Panc1 (cell line): ENCODE data around the gene TMCO4. TPM values are rescaled to one million over a fixed set of nuclear protein-coding genes. Genes with fewer than 3 reads are reported as not detected.

Experiments used
- ATAC-seq: fragments of 200-7000 bp; cut with Tn5 transposase; 2 replicates; pipeline ENCODE4 v1.9.1; 2020; ENCODE audit warnings: mild to moderate bottlenecking, moderate library complexity
- BruUV-seq: library from RNA; stranded (reverse); fragments of 400-500 nt; replicated peaks from 2 replicates; lab custom pipeline; 2021; lab: Mats Ljungman, UMichigan
- CTCF ChIA-PET: fragments of 300-600 bp; sonication (Branson Sonifier 250); formaldehyde crosslinking; loops from one replicate; lab custom pipeline; 2022; ENCODE audit warnings: antibody characterized with exemption; lab: Charles Lee
- POLR2A ChIA-PET: fragments of 300-600 bp; sonication (Branson Sonifier 250); formaldehyde crosslinking; loops from one replicate; lab custom pipeline; 2022; ENCODE audit warnings: antibody characterized with exemption; lab: Charles Lee
- DNase-seq: peaks from one replicate; pipeline ENCODE4 v3.0.0-alpha.2; 2010; ENCODE audit warnings: low read depth, low spot score
- H3K27ac ChIP-seq: 2 replicates; pipeline ENCODE4 v1.5.1; 2011; ENCODE audit warnings: mild to moderate bottlenecking, low read length, inconsistent platforms
- H3K27me3 ChIP-seq: fragments of 200-500 bp; sonication (Bioruptor generic); 2 replicates; pipeline ENCODE4 v1.6.0; 2014; ENCODE audit warnings: low read length, inconsistent platforms; ENCODE audit not compliant: control insufficient read depth, insufficient read depth
- H3K36me3 ChIP-seq: fragments of 200-500 bp; sonication (Bioruptor generic); 2 replicates; pipeline ENCODE4 v1.5.1; 2014; ENCODE audit warnings: inconsistent platforms, mild to moderate bottlenecking, low read length, moderate library complexity; ENCODE audit not compliant: control insufficient read depth, insufficient read depth
- H3K4me1 ChIP-seq: 2 replicates; pipeline ENCODE4 v1.5.1; 2011; ENCODE audit warnings: inconsistent platforms, mild to moderate bottlenecking, low read length, moderate library complexity; ENCODE audit not compliant: control insufficient read depth, insufficient read depth
- H3K4me3 ChIP-seq, 2 experiments: 2 replicates each; pipeline ENCODE4 v1.5.1; 2011 to 2012; ENCODE audit warnings: low read depth in 2 of 2, low read length in 2 of 2, mild to moderate bottlenecking in 2 of 2, inconsistent platforms in 1 of 2, moderate library complexity in 1 of 2
- H3K9me3 ChIP-seq: fragments of 200-500 bp; sonication (Bioruptor generic); 2 replicates; pipeline ENCODE4 v1.5.1; 2014; ENCODE audit warnings: low read depth, mild to moderate bottlenecking, inconsistent platforms, low read length, moderate library complexity; ENCODE audit not compliant: control insufficient read depth, insufficient read depth
- POLR2AphosphoS5 ChIP-seq: IDR thresholded peaks from 2 replicates; pipeline ENCODE4 v1.6.1; 2012; ENCODE audit warnings: mild to moderate bottlenecking, low read depth, low read length, moderate library complexity
- SIN3A ChIP-seq: IDR thresholded peaks from 2 replicates; pipeline ENCODE4 v1.6.1; 2012; ENCODE audit warnings: low read depth, mild to moderate bottlenecking, low read length, moderate library complexity, borderline replicate concordance; ENCODE audit not compliant: insufficient read depth
- TCF7L2 ChIP-seq: IDR thresholded peaks from 2 replicates; pipeline ENCODE4 v1.6.1; 2011; ENCODE audit warnings: mild to moderate bottlenecking, low read depth, low read length, inconsistent platforms
- in situ Hi-C: cut with HindIII; loops from 2 replicates; pipeline ENCODE4 v1.10.0; 2016; ENCODE audit warnings: low sequenced_read_pairs, low pct_unique_long_range_greater_than_20kb
- intact Hi-C: fragments of 100-400 bp; cut with micrococcal nuclease; formaldehyde crosslinking; loops from one replicate; pipeline ENCODE4 v1.10.0; 2022; ENCODE audit not compliant: unreplicated experiment
- total RNA-seq: library from RNA; stranded (reverse); gene quantifications from one replicate; pipeline ENCODE4 v1.2.1, GENCODE V29; 2021; ENCODE audit not compliant: unreplicated experiment
- TF ChIP-seq, protein P1 (sequence below), 2 experiments: IDR thresholded peaks; 2 replicates each; pipeline ENCODE4 v1.6.1; 2011 to 2012; ENCODE audit warnings: low read depth in 2 of 2, control low read depth in 1 of 2, low read length in 1 of 2, mild to moderate bottlenecking in 1 of 2, moderate library complexity in 1 of 2; ENCODE audit not compliant: insufficient read depth in 1 of 2
- TF ChIP-seq, protein P2 (sequence below): fragments of 450-650 bp; IDR thresholded peaks from 2 replicates; pipeline ENCODE4 v1.5.1; 2017; ENCODE audit warnings: mild to moderate bottlenecking

Gene TMCO4
- total RNA-seq, 1 experiment from 2014 or later: 13.2 TPM

DNA sequence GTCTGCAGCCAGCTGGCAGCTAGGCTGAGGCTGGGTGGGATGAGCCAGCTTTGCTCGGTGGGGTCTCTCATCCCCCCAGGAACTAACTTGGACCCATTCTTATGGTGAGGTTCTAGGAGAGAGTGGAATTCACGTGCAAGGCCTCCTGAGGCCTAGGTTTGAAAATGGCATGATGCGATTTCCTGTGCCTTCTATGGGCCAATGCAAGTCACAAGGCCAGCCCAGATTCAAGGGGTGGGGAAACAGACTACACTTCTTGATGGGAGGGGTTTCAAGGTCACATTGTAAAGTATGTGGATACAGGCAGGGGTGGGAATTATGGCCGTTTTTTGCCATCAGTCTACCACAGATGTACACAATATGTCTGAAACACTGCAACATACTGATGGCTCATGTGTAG is 86.8 kb downstream of the TMCO4 start:
- no peaks in the 10 kb centered on the region for H3K27me3 ChIP-seq
- intact Hi-C loops: no loop called here
- H3K36me3 ChIP-seq: no peaks in the 10 kb centered on the region
- BruUV-seq: no TSS peak
- DNase-seq (no peak), ATAC-seq (no peak)
- H3K9me3 ChIP-seq: no peaks in the 10 kb centered on the region
- H3K4me1 ChIP-seq: no peaks in the 10 kb centered on the region
- ChIA-PET POLR2A (no interaction called here), CTCF (no interaction called here)
- in situ Hi-C loops: no loop called here
- no peak overlapping the region for H3K27ac ChIP-seq
- TF ChIP-seq, protein P1, sequence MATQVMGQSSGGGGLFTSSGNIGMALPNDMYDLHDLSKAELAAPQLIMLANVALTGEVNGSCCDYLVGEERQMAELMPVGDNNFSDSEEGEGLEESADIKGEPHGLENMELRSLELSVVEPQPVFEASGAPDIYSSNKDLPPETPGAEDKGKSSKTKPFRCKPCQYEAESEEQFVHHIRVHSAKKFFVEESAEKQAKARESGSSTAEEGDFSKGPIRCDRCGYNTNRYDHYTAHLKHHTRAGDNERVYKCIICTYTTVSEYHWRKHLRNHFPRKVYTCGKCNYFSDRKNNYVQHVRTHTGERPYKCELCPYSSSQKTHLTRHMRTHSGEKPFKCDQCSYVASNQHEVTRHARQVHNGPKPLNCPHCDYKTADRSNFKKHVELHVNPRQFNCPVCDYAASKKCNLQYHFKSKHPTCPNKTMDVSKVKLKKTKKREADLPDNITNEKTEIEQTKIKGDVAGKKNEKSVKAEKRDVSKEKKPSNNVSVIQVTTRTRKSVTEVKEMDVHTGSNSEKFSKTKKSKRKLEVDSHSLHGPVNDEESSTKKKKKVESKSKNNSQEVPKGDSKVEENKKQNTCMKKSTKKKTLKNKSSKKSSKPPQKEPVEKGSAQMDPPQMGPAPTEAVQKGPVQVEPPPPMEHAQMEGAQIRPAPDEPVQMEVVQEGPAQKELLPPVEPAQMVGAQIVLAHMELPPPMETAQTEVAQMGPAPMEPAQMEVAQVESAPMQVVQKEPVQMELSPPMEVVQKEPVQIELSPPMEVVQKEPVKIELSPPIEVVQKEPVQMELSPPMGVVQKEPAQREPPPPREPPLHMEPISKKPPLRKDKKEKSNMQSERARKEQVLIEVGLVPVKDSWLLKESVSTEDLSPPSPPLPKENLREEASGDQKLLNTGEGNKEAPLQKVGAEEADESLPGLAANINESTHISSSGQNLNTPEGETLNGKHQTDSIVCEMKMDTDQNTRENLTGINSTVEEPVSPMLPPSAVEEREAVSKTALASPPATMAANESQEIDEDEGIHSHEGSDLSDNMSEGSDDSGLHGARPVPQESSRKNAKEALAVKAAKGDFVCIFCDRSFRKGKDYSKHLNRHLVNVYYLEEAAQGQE (IDR thresholded peaks at IDR 0.05; ENCODE audit: insufficient read depth in 1 of 2, low read depth in 2 of 2, low read length in 1 of 2): no peak
- TF ChIP-seq TCF7L2: no peak
- H3K4me3 ChIP-seq: no peak overlapping the region

DNA sequence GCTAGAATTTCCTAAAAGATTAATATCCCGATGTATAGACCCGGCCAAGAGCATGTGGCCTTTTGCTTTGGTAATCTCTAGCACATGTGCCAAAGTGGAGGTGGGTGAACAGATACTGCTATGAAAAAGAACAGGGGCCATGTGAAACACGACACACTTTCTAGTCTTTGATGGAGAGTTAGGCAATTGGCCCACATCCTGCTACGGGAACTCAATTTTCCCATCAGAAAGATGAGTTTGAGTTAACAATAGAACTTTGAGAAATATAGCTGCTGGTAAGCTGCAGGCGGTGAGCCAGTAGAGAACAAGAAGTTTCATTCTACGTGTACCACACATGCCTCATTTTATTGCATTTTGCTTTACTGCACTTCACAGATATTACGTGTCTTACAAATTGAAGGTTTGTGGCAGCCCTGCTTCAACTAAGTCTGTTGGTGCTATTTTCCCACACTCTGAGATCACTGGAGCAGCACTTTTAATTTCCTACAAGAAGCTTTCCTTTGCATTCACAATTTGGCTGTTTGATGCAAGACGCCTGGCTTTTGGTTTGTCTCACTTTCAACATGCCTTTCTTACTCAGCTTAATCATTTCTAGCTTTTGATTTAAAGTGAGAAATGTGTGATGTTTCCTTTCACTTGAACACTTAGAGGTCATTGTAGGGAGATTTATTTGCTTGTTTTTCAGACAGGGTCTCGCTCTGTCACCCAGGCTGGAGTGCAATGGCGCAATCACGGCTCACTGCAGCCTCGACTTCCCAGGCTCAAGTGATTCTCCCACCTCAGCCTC is 88.7 kb downstream of the TMCO4 start:
- no TSS peak for BruUV-seq
- no peak for ATAC-seq
- TF ChIP-seq POLR2AphosphoS5: no peak
- TF ChIP-seq TCF7L2: no peak
- TF ChIP-seq, protein P1 (IDR thresholded peaks at IDR 0.05; ENCODE audit: insufficient read depth in 1 of 2, low read depth in 2 of 2, low read length in 1 of 2): no peak
- no peak for TF ChIP-seq SIN3A
- TF ChIP-seq, protein P2, sequence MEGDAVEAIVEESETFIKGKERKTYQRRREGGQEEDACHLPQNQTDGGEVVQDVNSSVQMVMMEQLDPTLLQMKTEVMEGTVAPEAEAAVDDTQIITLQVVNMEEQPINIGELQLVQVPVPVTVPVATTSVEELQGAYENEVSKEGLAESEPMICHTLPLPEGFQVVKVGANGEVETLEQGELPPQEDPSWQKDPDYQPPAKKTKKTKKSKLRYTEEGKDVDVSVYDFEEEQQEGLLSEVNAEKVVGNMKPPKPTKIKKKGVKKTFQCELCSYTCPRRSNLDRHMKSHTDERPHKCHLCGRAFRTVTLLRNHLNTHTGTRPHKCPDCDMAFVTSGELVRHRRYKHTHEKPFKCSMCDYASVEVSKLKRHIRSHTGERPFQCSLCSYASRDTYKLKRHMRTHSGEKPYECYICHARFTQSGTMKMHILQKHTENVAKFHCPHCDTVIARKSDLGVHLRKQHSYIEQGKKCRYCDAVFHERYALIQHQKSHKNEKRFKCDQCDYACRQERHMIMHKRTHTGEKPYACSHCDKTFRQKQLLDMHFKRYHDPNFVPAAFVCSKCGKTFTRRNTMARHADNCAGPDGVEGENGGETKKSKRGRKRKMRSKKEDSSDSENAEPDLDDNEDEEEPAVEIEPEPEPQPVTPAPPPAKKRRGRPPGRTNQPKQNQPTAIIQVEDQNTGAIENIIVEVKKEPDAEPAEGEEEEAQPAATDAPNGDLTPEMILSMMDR: no peak
- intact Hi-C loops (no loop called here), in situ Hi-C loops (no loop called here)
- H3K27ac ChIP-seq: no peak overlapping the region
- ChIA-PET POLR2A (no interaction called here), CTCF (no interaction called here)
- no peak overlapping the region for H3K4me3 ChIP-seq
- no peak for DNase-seq
- no peaks in the 10 kb centered on the region for H3K4me1 ChIP-seq
- H3K27me3 ChIP-seq: no peaks in the 10 kb centered on the region
- H3K36me3 ChIP-seq: no peaks in the 10 kb centered on the region
- H3K9me3 ChIP-seq: no peaks in the 10 kb centered on the region
